Trophoblast cell (in vitro differentiated cells and primary cell): Measurements from ENCODE around the gene TXNRD3.

Experiments
- DNase-seq, 2 donors: peaks; one replicate each; pipeline ENCODE4 v3.0.0-alpha.2; 2016
- H2AFZ ChIP-seq: 2 replicates; pipeline ENCODE4 v1.6.1; 2013; ENCODE audit warnings: low read length, moderate library complexity, mild to moderate bottlenecking; ENCODE audit not compliant: insufficient read depth, poor library complexity
- H2AK5ac ChIP-seq: 2 replicates; pipeline ENCODE4 v1.6.1; 2013; ENCODE audit warnings: mild to moderate bottlenecking, low read length
- H2BK120ac ChIP-seq: 2 replicates; pipeline ENCODE4 v1.6.1; 2013; ENCODE audit warnings: low read length, mild to moderate bottlenecking, moderate library complexity; ENCODE audit not compliant: insufficient read depth, poor library complexity
- H2BK12ac ChIP-seq: 2 replicates; pipeline ENCODE4 v1.6.1; 2013; ENCODE audit warnings: mild to moderate bottlenecking, low read length, moderate library complexity
- H2BK5ac ChIP-seq: 2 replicates; pipeline ENCODE4 v1.6.1; 2013; ENCODE audit warnings: low read length, low read depth, moderate library complexity, mild to moderate bottlenecking; ENCODE audit not compliant: poor library complexity
- H3K14ac ChIP-seq: 2 replicates; pipeline ENCODE4 v1.6.1; 2013; ENCODE audit warnings: mild to moderate bottlenecking, low read length
- H3K18ac ChIP-seq: 2 replicates; pipeline ENCODE4 v1.6.1; 2013; ENCODE audit warnings: mild to moderate bottlenecking, low read length
- H3K23ac ChIP-seq: 2 replicates; pipeline ENCODE4 v1.6.1; 2013; ENCODE audit warnings: low read length
- H3K27ac ChIP-seq: 2 replicates; pipeline ENCODE4 v1.5.1; 2013; ENCODE audit warnings: low read depth, mild to moderate bottlenecking, inconsistent platforms, low read length, moderate library complexity
- H3K27me3 ChIP-seq: 2 replicates; pipeline ENCODE4 v1.6.1; 2013; ENCODE audit warnings: inconsistent platforms, mild to moderate bottlenecking, low read length, moderate library complexity; ENCODE audit not compliant: insufficient read depth
- H3K36me3 ChIP-seq, 2 experiments: 1 replicate in 1 of 2; 2 replicates in 1 of 2; pipeline ENCODE4 v1.6.1; 2013; ENCODE audit warnings: low read length in 2 of 2, mild to moderate bottlenecking in 2 of 2, moderate library complexity in 1 of 2; ENCODE audit not compliant: insufficient read depth in 2 of 2, control insufficient read depth in 1 of 2
- H3K4ac ChIP-seq: 2 replicates; pipeline ENCODE4 v1.6.1; 2013; ENCODE audit warnings: low read depth, mild to moderate bottlenecking, low read length, moderate library complexity
- H3K4me1 ChIP-seq, 2 experiments: 1 replicate in 1 of 2; 2 replicates in 1 of 2; pipeline ENCODE4 v1.6.1; 2013; ENCODE audit warnings: low read length in 2 of 2, mild to moderate bottlenecking in 2 of 2, moderate library complexity in 1 of 2; ENCODE audit not compliant: insufficient read depth in 2 of 2, control insufficient read depth in 1 of 2
- H3K4me2 ChIP-seq: 2 replicates; pipeline ENCODE4 v1.6.1; 2013; ENCODE audit warnings: inconsistent platforms, mild to moderate bottlenecking, low read length, moderate library complexity
- H3K4me3 ChIP-seq: 2 replicates; pipeline ENCODE4 v1.5.1; 2013; ENCODE audit warnings: mild to moderate bottlenecking, low read depth, low read length, inconsistent platforms
- H3K79me1 ChIP-seq: one replicate; pipeline ENCODE4 v1.6.1; 2013; ENCODE audit warnings: low read length
- H3K79me2 ChIP-seq: 2 replicates; pipeline ENCODE4 v1.6.1; 2013; ENCODE audit warnings: low read length, mild to moderate bottlenecking; ENCODE audit not compliant: control insufficient read depth, insufficient read depth, poor library complexity
- H3K9ac ChIP-seq: 2 replicates; pipeline ENCODE4 v1.6.1; 2013; ENCODE audit warnings: mild to moderate bottlenecking, low read length
- H3K9me3 ChIP-seq: 2 replicates; pipeline ENCODE4 v1.6.1; 2013; ENCODE audit warnings: low read depth, mild to moderate bottlenecking, control low read depth, inconsistent platforms, low read length; ENCODE audit not compliant: insufficient read depth
- H4K12ac ChIP-seq: 2 replicates; pipeline ENCODE4 v1.6.1; 2013; ENCODE audit warnings: low read depth, mild to moderate bottlenecking, low read length, moderate library complexity
- H4K8ac ChIP-seq: 2 replicates; pipeline ENCODE4 v1.6.1; 2013; ENCODE audit warnings: low read depth, mild to moderate bottlenecking, low read length, moderate library complexity
- H4K91ac ChIP-seq: one replicate; pipeline ENCODE4 v1.6.1; 2013; ENCODE audit warnings: low read depth, mild to moderate bottlenecking, low read length, moderate library complexity
- WGBS: extraction: QIAGEN DNeasy Blood & Tissue Kit; methylation state at CpG from one replicate; pipeline ENCODE4 v1.1.7; 2013; ENCODE audit warnings: missing lambda C conversion rate; ENCODE audit not compliant: insufficient read length, insufficient coverage; ENCODE audit errors: extremely low coverage; 5-methylcytosine and 5-hydroxymethylcytosine counted together

Gene TXNRD3

GRCh38 chr3:126646674-126647073, 8.2 kb downstream of the TXNRD3 start:
- H2AFZ ChIP-seq, result no peak overlapping the region
- no peaks in the 10 kb centered on the region for H3K4me1 ChIP-seq
- no peak overlapping the region for H2BK12ac ChIP-seq
- H4K8ac ChIP-seq, result no peak overlapping the region
- no peak overlapping the region for H4K12ac ChIP-seq
- H3K36me3 ChIP-seq, result no peaks in the 10 kb centered on the region
- no peak overlapping the region for H3K27ac ChIP-seq
- H3K18ac ChIP-seq, result no peak overlapping the region
- no peak for DNase-seq
- no peak overlapping the region for H3K4me3 ChIP-seq
- H3K27me3 ChIP-seq, result no peaks in the 10 kb centered on the region
- no peak overlapping the region for H4K91ac ChIP-seq
- H2BK120ac ChIP-seq, result no peak overlapping the region
- no peaks in the 10 kb centered on the region for H3K79me1 ChIP-seq
- H3K14ac ChIP-seq, result no peak overlapping the region
- no peak overlapping the region for H3K4ac ChIP-seq
- no peak overlapping the region for H3K9ac ChIP-seq
- H2AK5ac ChIP-seq, result no peak overlapping the region
- no CpG with 5 or more reads among the region's 1 CpG for WGBS
- no peaks in the 10 kb centered on the region for H3K9me3 ChIP-seq
- H3K23ac ChIP-seq, result no peak overlapping the region
- no peak overlapping the region for H2BK5ac ChIP-seq
- H3K79me2 ChIP-seq, result no peaks in the 10 kb centered on the region
- no peak overlapping the region for H3K4me2 ChIP-seq

DNA sequence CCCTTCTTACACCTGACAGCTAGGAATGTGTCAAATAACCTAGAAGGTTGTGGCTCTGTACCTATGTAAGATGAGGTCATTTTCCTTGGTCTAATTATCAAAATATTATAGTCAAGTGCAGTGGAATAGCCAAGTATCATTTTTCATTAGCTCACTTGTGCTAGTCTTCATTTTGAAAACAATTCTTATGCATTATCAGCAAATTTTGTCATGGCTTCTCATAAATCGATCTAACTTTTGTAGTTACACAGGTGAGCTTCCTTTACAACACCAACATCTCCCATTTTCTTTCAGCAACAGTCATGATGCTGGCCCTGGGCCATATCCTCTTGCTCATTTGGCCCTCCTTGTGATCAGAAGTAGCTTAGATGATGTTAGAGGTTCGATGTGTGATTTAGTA, 10.3 kb downstream of the TXNRD3 start:
- Histone ChIP-seq H3K23ac (no peak overlapping the region), H2BK120ac (no peak overlapping the region), H2BK5ac (no peak overlapping the region), H4K12ac (no peak overlapping the region), H3K4me3 (no peak overlapping the region), H3K9ac (no peak overlapping the region), H3K79me2 (no peaks in the 10 kb centered on the region), H3K27ac (no peak overlapping the region), H2AFZ (no peak overlapping the region), H3K18ac (no peak overlapping the region), H3K9me3 (no peaks in the 10 kb centered on the region), H3K27me3 (no peaks in the 10 kb centered on the region), H2AK5ac (no peak overlapping the region), H4K8ac (no peak overlapping the region), H3K79me1 (no peaks in the 10 kb centered on the region), H3K4ac (no peak overlapping the region), H3K36me3 (no peaks in the 10 kb centered on the region), H3K4me1 (no peaks in the 10 kb centered on the region), H4K91ac (no peak overlapping the region), H3K14ac (no peak overlapping the region), H3K4me2 (no peak overlapping the region), H2BK12ac (no peak overlapping the region)
- no CpG with 5 or more reads among the region's 2 CpGs for WGBS
- DNase-seq, result no peak

DNA sequence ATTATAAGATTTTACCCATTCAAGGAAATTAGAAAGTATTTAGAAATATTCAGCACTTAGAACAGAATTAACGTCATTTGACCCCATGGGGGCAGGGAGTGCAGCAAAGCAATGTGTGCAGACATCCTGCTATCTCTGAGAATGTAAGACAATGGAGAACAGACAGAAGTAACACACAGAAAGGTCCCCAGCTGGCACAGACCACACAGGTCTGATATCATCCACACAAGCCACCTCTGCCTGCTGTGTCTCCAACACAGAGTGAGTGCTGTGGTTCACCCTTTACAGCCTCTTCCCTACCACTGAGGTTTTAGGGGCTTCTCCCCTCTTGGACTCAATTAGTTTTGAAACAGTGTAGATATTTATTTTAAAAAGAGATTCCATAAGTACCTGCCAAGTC, 16.1 kb downstream of the TXNRD3 start:
- no peaks in the 10 kb centered on the region for H3K4me1 ChIP-seq
- no peaks in the 10 kb centered on the region for H3K36me3 ChIP-seq
- no peak for DNase-seq
- no peaks in the 10 kb centered on the region for H3K79me2 ChIP-seq
- no peak overlapping the region for H3K14ac ChIP-seq
- no peak overlapping the region for H2BK12ac ChIP-seq
- no peaks in the 10 kb centered on the region for H3K79me1 ChIP-seq
- no peak overlapping the region for H2BK5ac ChIP-seq
- no peak overlapping the region for H3K9ac ChIP-seq
- no peak overlapping the region for H2AFZ ChIP-seq
- H3K23ac ChIP-seq, result no peak overlapping the region
- H4K91ac ChIP-seq, result no peak overlapping the region
- H3K18ac ChIP-seq, result no peak overlapping the region
- no peak overlapping the region for H2AK5ac ChIP-seq
- no peak overlapping the region for H4K8ac ChIP-seq
- H3K4ac ChIP-seq, result no peak overlapping the region
- no peak overlapping the region for H3K4me3 ChIP-seq
- WGBS, result no CpG with 5 or more reads among the region's 1 CpG
- no peak overlapping the region for H4K12ac ChIP-seq
- no peaks in the 10 kb centered on the region for H3K27me3 ChIP-seq
- no peak overlapping the region for H3K4me2 ChIP-seq
- no peaks in the 10 kb centered on the region for H3K9me3 ChIP-seq
- H2BK120ac ChIP-seq, result no peak overlapping the region
- H3K27ac ChIP-seq, result no peak overlapping the region

DNA sequence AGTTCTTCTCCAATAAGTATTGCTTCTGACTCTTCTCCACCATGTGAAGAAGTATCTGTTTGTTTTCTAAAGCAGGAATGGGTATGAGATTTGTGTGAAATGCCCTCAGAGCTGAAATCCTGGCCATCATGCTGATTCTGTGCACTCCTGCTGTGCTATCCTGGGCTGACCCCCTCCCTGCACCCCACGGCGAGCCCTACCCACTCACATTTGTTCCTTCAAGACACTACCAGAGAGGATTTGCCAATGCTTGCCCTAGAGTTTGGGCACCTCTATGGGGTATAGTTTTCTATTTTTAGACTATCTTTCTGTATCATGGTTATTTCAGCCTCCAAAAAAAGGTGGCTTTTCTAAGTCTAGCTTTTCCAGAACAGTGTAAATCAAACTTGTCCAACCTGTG, 18.5 kb downstream of the TXNRD3 start:
- Histone ChIP-seq H3K4me2 (no peak overlapping the region), H3K27ac (no peak overlapping the region), H4K91ac (no peak overlapping the region), H4K8ac (no peak overlapping the region), H2BK5ac (no peak overlapping the region), H3K23ac (no peak overlapping the region), H4K12ac (no peak overlapping the region), H3K4ac (no peak overlapping the region), H2BK120ac (no peak overlapping the region), H3K4me3 (no peak overlapping the region), H3K27me3 (no peaks in the 10 kb centered on the region), H3K18ac (no peak overlapping the region), H3K14ac (no peak overlapping the region), H3K79me2 (no peaks in the 10 kb centered on the region), H3K9me3 (no peaks in the 10 kb centered on the region), H3K9ac (no peak overlapping the region), H2BK12ac (no peak overlapping the region), H3K79me1 (no peaks in the 10 kb centered on the region), H2AFZ (no peak overlapping the region), H2AK5ac (no peak overlapping the region), H3K36me3 (no peaks in the 10 kb centered on the region), H3K4me1 (no peaks in the 10 kb centered on the region)
- WGBS, result no CpG with 5 or more reads among the region's 2 CpGs
- no peak for DNase-seq
